RWPE2 (cell line): ENCODE measurements around the gene GOLGA6L10.
A peak's percentile ranks its signal among the peaks of the same experiment; 100 is the strongest.
"Not testable (repeated sequence)": the region's sequence is repeated elsewhere in the genome, so short reads cannot be mapped to it uniquely, and the experiment has no call there.

ENCODE experiments used
- ATAC-seq: fragments of 200-7000 bp; cut with Tn5 transposase; 3 replicates; pipeline ENCODE4 v1.9.1; 2021; ENCODE audit warnings: low read depth
- DNase-seq: peaks from one replicate; pipeline ENCODE4 v3.0.0-alpha.2; 2020; ENCODE audit warnings: low spot score
- H3K27ac ChIP-seq: fragments of 450-650 bp; 2 replicates; pipeline ENCODE4 v1.5.1; 2017; ENCODE audit warnings: mild to moderate bottlenecking; ENCODE audit not compliant: poor library complexity, severe bottlenecking
- H3K27me3 ChIP-seq: fragments of 250-450 bp; sonication (Bioruptor Pico); 2 replicates; pipeline ENCODE4 v1.5.1; 2021; ENCODE audit warnings: mild to moderate bottlenecking, moderate library complexity; ENCODE audit not compliant: insufficient read depth, poor library complexity, severe bottlenecking
- H3K36me3 ChIP-seq: fragments of 250-450 bp; sonication (Bioruptor Pico); 2 replicates; pipeline ENCODE4 v1.5.1; 2020; ENCODE audit warnings: low read depth, mild to moderate bottlenecking, moderate library complexity
- H3K4me1 ChIP-seq: fragments of 250-450 bp; sonication (Bioruptor Pico); 2 replicates; pipeline ENCODE4 v1.5.1; 2021; ENCODE audit warnings: mild to moderate bottlenecking, moderate library complexity; ENCODE audit not compliant: insufficient read depth, poor library complexity, severe bottlenecking
- H3K4me3 ChIP-seq: fragments of 250-450 bp; sonication (Bioruptor Pico); 2 replicates; pipeline ENCODE4 v1.5.1; 2021; ENCODE audit warnings: mild to moderate bottlenecking, moderate library complexity; ENCODE audit not compliant: severe bottlenecking
- H3K9me3 ChIP-seq: fragments of 250-450 bp; sonication (Bioruptor Pico); 2 replicates; pipeline ENCODE4 v1.5.1; 2021; ENCODE audit warnings: mild to moderate bottlenecking, moderate library complexity; ENCODE audit not compliant: severe bottlenecking
- TF ChIP-seq, protein P1 (sequence below): fragments of 450-650 bp; IDR thresholded peaks from one replicate; pipeline ENCODE4 v1.5.1; 2017; ENCODE audit warnings: mild to moderate bottlenecking, moderate library complexity; ENCODE audit not compliant: poor library complexity, severe bottlenecking

Gene GOLGA6L10

DNA sequence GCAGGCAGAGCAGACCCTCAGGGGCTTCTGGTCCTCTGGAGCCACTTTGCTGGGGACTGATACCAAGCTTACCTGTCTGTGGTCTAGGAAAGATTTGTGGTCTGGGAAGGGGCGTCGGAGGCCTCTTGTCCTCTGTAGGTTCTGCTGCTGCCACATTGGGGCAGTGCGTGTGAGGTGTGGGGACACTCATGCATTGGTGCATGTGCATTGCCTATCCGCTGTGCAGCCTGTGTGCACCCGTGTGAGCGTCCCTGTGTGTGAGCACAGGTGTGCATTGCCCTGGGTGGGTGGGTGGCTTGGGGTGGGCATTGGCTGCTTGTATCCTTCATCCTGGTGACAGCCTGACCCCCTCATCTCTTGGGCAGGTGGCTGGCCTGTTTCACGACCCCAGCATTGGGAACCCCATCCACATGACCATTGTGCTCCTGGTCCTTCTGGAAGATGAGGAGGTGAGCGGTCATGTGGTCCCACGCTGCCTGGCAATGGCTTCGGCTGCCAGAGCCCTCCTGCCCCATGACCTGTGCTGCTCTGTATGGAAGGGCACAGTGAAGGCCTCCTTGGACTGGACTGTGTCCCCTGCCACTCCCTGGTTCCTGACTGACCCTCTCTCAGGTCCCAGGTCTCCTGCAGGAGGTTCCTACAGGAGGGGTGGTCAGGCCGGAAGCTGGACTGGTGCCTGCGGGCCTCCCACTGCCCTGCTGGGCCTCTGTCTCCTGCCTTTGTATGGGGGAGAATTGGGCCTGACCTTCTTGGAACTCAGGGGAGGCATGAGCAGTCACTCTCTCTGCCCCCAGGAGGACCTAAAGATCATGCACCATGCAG, 45.1 kb downstream of the GOLGA6L10 start:
- H3K4me3 ChIP-seq = no peak overlapping the region
- H3K9me3 ChIP-seq = no peaks in the 10 kb centered on the region
- TF ChIP-seq, protein P1, sequence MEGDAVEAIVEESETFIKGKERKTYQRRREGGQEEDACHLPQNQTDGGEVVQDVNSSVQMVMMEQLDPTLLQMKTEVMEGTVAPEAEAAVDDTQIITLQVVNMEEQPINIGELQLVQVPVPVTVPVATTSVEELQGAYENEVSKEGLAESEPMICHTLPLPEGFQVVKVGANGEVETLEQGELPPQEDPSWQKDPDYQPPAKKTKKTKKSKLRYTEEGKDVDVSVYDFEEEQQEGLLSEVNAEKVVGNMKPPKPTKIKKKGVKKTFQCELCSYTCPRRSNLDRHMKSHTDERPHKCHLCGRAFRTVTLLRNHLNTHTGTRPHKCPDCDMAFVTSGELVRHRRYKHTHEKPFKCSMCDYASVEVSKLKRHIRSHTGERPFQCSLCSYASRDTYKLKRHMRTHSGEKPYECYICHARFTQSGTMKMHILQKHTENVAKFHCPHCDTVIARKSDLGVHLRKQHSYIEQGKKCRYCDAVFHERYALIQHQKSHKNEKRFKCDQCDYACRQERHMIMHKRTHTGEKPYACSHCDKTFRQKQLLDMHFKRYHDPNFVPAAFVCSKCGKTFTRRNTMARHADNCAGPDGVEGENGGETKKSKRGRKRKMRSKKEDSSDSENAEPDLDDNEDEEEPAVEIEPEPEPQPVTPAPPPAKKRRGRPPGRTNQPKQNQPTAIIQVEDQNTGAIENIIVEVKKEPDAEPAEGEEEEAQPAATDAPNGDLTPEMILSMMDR = no peak
- DNase-seq (peak; percentile 67), ATAC-seq (no peak)
- no peaks in the 10 kb centered on the region for H3K36me3 ChIP-seq
- no peaks in the 10 kb centered on the region for H3K27me3 ChIP-seq
- H3K4me1 ChIP-seq = no peaks in the 10 kb centered on the region
- no peak overlapping the region for H3K27ac ChIP-seq

DNA sequence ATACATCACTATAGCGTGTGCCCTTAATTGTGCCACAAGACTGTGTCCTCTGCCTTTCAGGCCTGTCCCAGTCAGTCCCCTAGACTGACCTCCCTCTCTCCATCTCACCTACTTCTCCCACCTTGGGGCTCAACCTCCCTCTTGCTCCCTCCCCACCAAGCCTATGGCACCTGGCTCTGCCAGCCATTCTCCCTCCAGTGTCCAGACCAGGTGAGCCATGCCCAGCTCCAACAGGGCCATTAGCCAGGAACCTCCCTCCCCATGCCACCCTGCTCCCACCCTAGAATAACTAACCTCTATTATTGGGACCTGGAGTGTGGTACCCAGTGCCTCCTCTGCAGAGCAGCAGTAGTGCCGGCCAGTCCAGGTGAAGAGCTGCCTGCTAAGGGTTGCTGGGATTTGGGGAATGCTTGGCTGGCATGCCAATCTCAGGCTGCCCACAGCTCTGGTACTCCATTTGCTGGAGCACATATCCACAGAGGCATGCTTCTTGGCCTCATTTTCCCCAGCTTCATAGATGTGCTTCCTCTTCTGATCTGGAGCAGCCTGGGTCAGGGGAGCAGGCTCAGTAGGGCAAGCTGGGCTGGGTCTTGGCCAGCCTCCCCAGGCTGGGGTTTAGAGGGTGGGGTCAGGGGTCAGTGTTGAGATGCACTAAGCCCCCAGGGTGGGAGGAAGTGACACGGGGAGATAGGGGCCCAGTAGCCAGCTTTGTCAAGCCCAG, 47.8 kb downstream of the GOLGA6L10 start:
- no peak overlapping the region for H3K4me3 ChIP-seq
- TF ChIP-seq, protein P1 = no peak
- H3K27me3 ChIP-seq = no peaks in the 10 kb centered on the region
- DNase-seq (no peak), ATAC-seq (no peak)
- no peaks in the 10 kb centered on the region for H3K4me1 ChIP-seq
- H3K36me3 ChIP-seq = no peaks in the 10 kb centered on the region
- H3K27ac ChIP-seq = no peak overlapping the region
- H3K9me3 ChIP-seq = no peaks in the 10 kb centered on the region

GRCh38 chr15:82300883-82301282, 48.4 kb downstream of the GOLGA6L10 start:
- Histone ChIP-seq H3K4me3 (no peak overlapping the region), H3K9me3 (no peaks in the 10 kb centered on the region), H3K4me1 (no peaks in the 10 kb centered on the region), H3K27me3 (no peaks in the 10 kb centered on the region), H3K36me3 (no peaks in the 10 kb centered on the region), H3K27ac (no peak overlapping the region)
- DNase-seq (no peak), ATAC-seq (no peak)
- TF ChIP-seq, protein P1 = no peak

DNA sequence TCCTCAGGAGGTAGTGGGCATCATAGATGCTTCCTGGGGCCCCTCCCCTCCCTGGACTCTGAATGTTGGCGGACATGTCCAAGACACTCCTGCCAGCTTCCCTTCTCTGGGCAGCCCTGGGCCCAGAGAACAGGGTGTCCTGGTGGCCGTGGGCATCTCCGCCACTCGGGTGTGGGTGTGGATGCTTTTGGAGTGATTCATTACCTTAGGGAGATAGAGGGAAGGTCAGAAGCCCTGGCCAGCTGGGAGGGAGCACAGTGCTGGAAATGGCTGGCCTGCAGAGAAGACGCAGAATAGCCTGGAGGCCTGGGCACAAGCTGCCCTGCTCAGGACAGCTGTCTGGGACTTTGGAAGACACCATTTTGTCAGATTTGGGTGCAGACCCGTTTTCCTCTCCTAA, 48.9 kb downstream of the GOLGA6L10 start:
- H3K9me3 ChIP-seq, H3K4me3 ChIP-seq, H3K4me1 ChIP-seq, H3K27me3 ChIP-seq, H3K36me3 ChIP-seq, H3K27ac ChIP-seq, DNase-seq: not testable (repeated sequence)
- ATAC-seq = peak; percentile 75

DNA sequence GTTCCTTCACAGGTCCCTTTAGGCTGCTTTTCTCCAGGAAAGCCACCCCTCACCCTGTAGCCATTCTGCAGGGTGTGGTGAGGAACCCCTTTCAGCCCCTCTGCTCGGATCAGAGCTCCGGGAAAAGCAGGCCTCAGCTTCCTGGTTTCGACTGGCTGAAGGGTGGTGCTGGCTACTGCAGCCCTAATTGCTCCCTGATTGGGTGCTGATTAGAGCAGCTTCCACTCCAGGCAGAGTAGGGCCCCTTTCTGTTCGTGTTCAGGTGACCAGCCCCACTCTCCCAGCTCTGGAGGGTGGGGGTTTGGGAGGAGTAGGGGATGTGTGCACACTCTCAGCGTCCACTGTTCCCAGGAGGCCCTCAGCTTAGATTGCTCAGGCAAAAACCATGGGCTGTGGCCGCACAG, 49.8 kb downstream of the GOLGA6L10 start:
- not testable (repeated sequence) for H3K4me3 ChIP-seq, ATAC-seq, DNase-seq, H3K36me3 ChIP-seq, H3K9me3 ChIP-seq, H3K4me1 ChIP-seq, H3K27ac ChIP-seq, H3K27me3 ChIP-seq
